VCaP (cell line): ENCODE measurements around the gene ZNF467.

Source experiments
- H3K27ac ChIP-seq: fragments of 450-650 bp; 2 replicates; pipeline ENCODE4 v1.5.1; 2017
- CTCF ChIP-seq: fragments of 450-650 bp; conservative IDR thresholded peaks from 2 replicates; pipeline ENCODE4 v1.5.1; 2017; ENCODE audit warnings: mild to moderate bottlenecking, moderate library complexity

ZNF467 gene

DNA sequence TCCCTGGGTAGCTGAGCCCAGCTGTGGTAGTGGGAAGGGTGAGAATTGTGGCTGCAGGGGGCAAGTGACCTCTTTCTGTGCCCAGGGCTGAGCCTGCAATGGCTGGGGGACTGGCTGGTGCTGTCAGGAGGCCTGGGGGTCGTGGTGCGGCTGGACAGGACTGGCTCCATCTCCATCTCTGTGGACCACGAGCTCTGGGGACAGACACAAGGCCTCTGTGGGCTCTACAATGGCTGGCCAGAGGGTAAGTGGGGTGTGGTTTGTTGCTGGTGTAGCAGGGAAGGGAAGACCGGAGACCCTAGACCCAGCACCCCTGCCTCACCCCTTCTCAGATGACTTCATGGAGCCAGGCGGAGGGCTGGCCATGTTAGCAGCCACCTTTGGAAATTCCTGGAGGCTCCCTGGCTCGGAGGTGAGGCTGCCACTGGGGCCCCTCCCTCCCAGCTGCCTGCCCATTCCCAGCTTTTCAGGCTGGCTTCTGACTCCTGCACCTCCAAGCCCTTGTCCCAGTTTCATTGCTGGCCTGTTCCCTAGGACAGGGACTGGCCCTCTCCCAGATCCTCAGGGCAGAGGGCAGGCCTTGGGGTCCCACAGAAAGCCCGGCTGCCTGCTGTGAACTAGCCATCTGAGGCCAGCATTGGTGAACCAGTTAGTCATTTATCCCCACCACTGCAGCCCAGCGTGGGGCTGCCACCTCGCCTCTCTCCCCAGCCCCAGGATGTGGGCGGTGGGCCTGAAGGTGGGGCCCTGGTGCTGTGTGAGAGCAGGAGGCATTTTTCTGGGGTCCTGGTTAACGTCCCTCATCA, 5.5 kb upstream of the ZNF467 start:
- TF ChIP-seq CTCF, result no peak
- H3K27ac ChIP-seq, result no peak overlapping the region

DNA sequence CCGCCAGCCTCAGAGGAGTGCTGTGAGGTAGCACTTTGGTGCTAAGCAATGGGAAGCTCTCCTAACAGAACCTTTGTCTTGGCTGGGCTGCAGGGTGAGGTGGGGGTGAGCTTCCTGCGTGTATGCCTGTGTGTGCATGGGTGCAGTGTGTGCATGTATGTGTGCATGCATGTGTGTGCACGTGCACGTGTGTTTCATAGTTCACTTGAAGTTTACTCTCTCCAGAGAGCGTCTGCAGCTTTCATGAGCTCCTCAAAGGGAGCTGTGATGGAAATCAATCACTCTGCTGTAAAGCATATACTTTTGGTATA, 4.9 kb upstream of the ZNF467 start:
- no peak overlapping the region for H3K27ac ChIP-seq
- no peak for TF ChIP-seq CTCF

DNA sequence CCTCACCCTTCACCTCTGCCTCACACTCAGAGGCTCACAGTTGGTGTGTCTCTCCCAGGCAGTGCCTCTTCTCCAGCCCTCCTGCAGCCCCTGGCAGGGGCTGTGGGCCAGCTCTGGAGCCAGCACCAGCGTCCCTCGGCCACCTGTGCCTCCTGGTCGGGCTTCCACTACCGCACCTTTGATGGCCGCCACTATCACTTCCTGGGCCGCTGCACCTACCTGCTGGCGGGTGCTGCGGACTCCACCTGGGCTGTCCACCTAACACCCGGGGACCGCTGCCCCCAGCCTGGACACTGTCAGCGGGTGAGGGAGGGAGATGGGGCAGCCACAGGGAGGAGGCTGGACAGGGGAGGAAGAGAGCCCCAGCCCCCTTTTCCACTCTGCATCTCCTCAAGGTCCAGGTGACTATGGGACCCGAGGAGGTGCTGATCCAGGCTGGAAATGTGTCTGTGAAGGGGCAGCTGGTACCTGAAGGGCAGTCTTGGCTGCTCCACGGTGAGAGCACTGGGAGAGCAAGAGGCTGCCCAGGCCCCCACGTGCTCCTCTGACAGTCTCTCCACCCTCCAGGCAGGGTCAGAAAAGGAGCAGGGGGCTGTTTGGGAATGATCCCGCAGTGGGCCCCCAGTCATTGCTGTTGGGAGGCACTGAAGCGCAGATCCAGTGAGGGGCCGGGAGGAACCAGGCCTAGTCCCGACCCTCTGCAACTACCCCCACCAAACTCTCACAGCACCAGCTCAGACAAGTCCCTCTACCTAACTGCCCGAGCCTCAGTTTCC, 4.4 kb upstream of the ZNF467 start:
- TF ChIP-seq CTCF, result no peak

GRCh38 chr7:149776848-149777407, 3.5 kb upstream of the ZNF467 start:
- H3K27ac ChIP-seq, result peak overlapping the region; percentile 91
- TF ChIP-seq CTCF, result no peak

More for the DNA sequence above, 4.4 kb upstream of the ZNF467 start:
- peak overlapping the region; percentile 91 for H3K27ac ChIP-seq

DNA sequence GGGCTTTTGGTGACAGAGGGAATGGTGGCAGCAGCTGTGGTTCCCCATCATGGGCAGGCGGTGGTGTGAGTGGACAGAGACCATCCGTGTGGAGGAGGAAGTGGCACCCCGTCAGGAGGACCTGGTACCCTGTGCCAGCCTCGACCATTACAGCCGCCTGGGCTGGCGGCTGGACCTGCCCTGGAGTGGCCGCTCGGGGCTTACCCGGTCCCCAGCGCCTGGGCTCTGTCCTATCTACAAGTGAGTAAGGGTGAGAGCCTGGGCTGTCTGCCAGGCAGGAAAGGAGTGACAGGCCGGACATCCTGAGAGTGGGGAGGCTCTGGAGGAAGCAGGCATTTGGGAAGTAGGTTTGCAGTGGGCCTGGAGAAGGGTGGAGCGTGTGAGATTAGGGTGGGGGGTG, 2.9 kb upstream of the ZNF467 start:
- TF ChIP-seq CTCF, result no peak
- peak overlapping the region; percentile 91 for H3K27ac ChIP-seq

DNA sequence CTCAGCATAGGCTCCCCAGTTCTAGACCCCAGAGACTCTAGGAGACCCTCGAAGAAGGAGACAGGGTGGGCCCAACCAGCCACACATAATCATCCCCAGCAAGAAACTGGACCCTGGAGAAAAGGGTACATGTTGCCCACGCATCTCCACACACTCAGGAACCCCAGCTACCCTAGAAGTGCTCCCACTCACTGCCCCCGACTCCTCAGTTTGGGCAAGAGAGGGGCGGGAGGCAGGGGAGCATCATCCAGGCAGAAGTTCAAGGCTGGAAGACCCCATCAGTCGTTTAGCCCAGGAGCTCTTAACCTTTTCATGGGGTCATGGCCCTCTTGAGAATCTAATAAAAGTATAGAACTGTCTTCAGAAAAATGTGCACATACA, 1.8 kb upstream of the ZNF467 start:
- no peak for TF ChIP-seq CTCF
- H3K27ac ChIP-seq, result peak overlapping the region; percentile 91
